Breast epithelium (tissue), 4 donors: ENCODE measurements around the gene SYNGR1. TPM values are rescaled to one million over a fixed set of nuclear protein-coding genes. Genes with fewer than 3 reads are reported as not detected.
"Not testable (repeated sequence)": the region's sequence is repeated elsewhere in the genome, so short reads cannot be mapped to it uniquely, and the experiment has no call there.

ENCODE experiments used
- DNase-seq, 2 donors: peaks; one replicate each; pipeline ENCODE4 v3.0.0-alpha.2; 2019; ENCODE audit warnings: low spot score in 2 of 2
- H3K27ac ChIP-seq, 2 donors: fragments of 200-600 bp; sonication (generic) in 1 of 2; one replicate each; pipeline ENCODE4 v1.5.1; 2016 to 2019; ENCODE audit warnings: mild to moderate bottlenecking in 1 of 2
- H3K27me3 ChIP-seq, 2 donors: fragments of 200-600 bp; sonication (generic) in 1 of 2; one replicate each; pipeline versions ENCODE4 v1.5.1 to v1.6.0; 2017 to 2019; ENCODE audit warnings: control low read depth in 1 of 2, mild to moderate bottlenecking in 1 of 2
- H3K36me3 ChIP-seq: fragments of 200-600 bp; one replicate; pipeline ENCODE4 v1.5.1; 2019
- H3K4me1 ChIP-seq, 2 donors: fragments of 200-600 bp; sonication (generic); one replicate each; pipeline ENCODE4 v1.5.1; 2016 to 2019; ENCODE audit warnings: control low read depth in 1 of 2
- H3K4me3 ChIP-seq, 3 donors: fragments of 200-600 bp; sonication (generic); 1 replicate in 2 of 3; 2 replicates in 1 of 3; pipeline ENCODE4 v1.5.1; 2016 to 2019; ENCODE audit warnings: mild to moderate bottlenecking in 3 of 3, moderate library complexity in 2 of 3
- H3K9me3 ChIP-seq, 2 donors: fragments of 200-600 bp; sonication (generic) in 1 of 2; one replicate each; pipeline ENCODE4 v1.5.1; 2016 to 2019; ENCODE audit warnings: control low read depth in 1 of 2
- CTCF ChIP-seq, 3 donors: fragments of 450-650 bp; IDR thresholded peaks; one replicate each; pipeline ENCODE4 v1.5.1; 2016 to 2017; ENCODE audit warnings: antibody characterized with exemption in 3 of 3, mild to moderate bottlenecking in 3 of 3, moderate library complexity in 3 of 3
- POLR2A ChIP-seq: fragments of 450-650 bp; IDR thresholded peaks from one replicate; pipeline ENCODE4 v1.6.1; 2016; ENCODE audit warnings: antibody characterized with exemption, mild to moderate bottlenecking, moderate library complexity
- POLR2AphosphoS5 ChIP-seq, 3 donors: sonication (generic); formaldehyde crosslinking; IDR thresholded peaks; one replicate each; pipeline ENCODE4 v1.6.1; 2017; ENCODE audit warnings: antibody characterized with exemption in 3 of 3
- intact Hi-C: fragments of 100-400 bp; cut with DNase I; formaldehyde crosslinking; loops from one replicate; pipeline ENCODE4 v1.15.1; 2023; ENCODE audit warnings: low total_unique reads
- total RNA-seq, 3 donors: library from RNA; depleted of rRNA; stranded (reverse); fragments of >200 nt; gene quantifications; one replicate each; pipeline ENCODE4 v1.1.0, GENCODE V29; 2016

Gene SYNGR1
- total RNA-seq, 3 donors from 2014 or later: 6.9 to 22.3 (median 20.5) TPM

- Histone ChIP-seq H3K27ac (peak overlapping the region; percentile 95 to 98), H3K36me3 (peaks cover 5% of the 10 kb centered on the region), H3K4me1 (peaks cover 15 to 21% of the 10 kb centered on the region in 2 donors), H3K4me3 (peak overlapping the region; percentile 81 to 83 (median 81)), H3K9me3 (no peaks in the 10 kb centered on the region), H3K27me3 (no peaks in the 10 kb centered on the region)
- TF ChIP-seq CTCF (IDR thresholded peaks at IDR 0.05): no peak
- TF ChIP-seq POLR2AphosphoS5 (IDR thresholded peaks at IDR 0.05): no peak
- no peak for TF ChIP-seq POLR2A
- DNase-seq: no peak
- intact Hi-C loops: loop anchor here (10.0 kb wide), 2 partner anchors 208 to 312 kb away; partner anchors contain the start of gene ATF4
These were observed 32.6 kb upstream of the SYNGR1 start for GRCh38 chr22:39317084-39317774.

- intact Hi-C loops: loop anchor here (10.0 kb wide), 2 partner anchors 207 to 313 kb away; partner anchors contain the start of gene ATF4
- H3K9me3 ChIP-seq: no peaks in the 10 kb centered on the region
- no peak for DNase-seq
- H3K36me3 ChIP-seq: peaks cover 5% of the 10 kb centered on the region
- H3K4me1 ChIP-seq: peaks cover 15 to 21% of the 10 kb centered on the region in 2 donors
- peak overlapping the region; percentile 81 to 83 (median 81) for H3K4me3 ChIP-seq
- TF ChIP-seq POLR2AphosphoS5 (IDR thresholded peaks at IDR 0.05): peak in 1 of 3 donors; percentile 42
- TF ChIP-seq POLR2A: no peak
- H3K27ac ChIP-seq: peak overlapping the region; percentile 95 to 98
- H3K27me3 ChIP-seq: no peaks in the 10 kb centered on the region
These were observed 31.9 kb upstream of the SYNGR1 start for GRCh38 chr22:39317775-39318506.

GRCh38 chr22:39318507-39319283, 31.1 kb upstream of the SYNGR1 start:
- H3K4me3 ChIP-seq: peak overlapping the region; percentile 81 to 83 (median 81)
- peaks cover 15 to 21% of the 10 kb centered on the region in 2 donors for H3K4me1 ChIP-seq
- no peaks in the 10 kb centered on the region for H3K9me3 ChIP-seq
- H3K27ac ChIP-seq: peak overlapping the region; percentile 95 to 98
- H3K27me3 ChIP-seq: no peaks in the 10 kb centered on the region
- peak in 1 of 2 donors; percentile 41 for DNase-seq
- peaks cover 5% of the 10 kb centered on the region for H3K36me3 ChIP-seq
- intact Hi-C loops: loop anchor here (10.0 kb wide), 2 partner anchors 206 to 314 kb away; partner anchors contain the start of gene ATF4
- TF ChIP-seq POLR2AphosphoS5 (IDR thresholded peaks at IDR 0.05): no peak
- no peak for TF ChIP-seq POLR2A
- TF ChIP-seq CTCF (IDR thresholded peaks at IDR 0.05): no peak

- Histone ChIP-seq H3K36me3 (peaks cover 5% of the 10 kb centered on the region), H3K27me3 (no peaks in the 10 kb centered on the region), H3K4me1 (peaks cover 15 to 21% of the 10 kb centered on the region in 2 donors), H3K4me3 (peak within 1 kb of the TSS; percentile 81 to 83 (median 81)), H3K9me3 (no peaks in the 10 kb centered on the region), H3K27ac (peak within 1 kb of the TSS; percentile 95 to 98)
- TF ChIP-seq POLR2A (peak; percentile 97), CTCF (IDR thresholded peaks at IDR 0.05) (peak; percentile 28 to 48 (median 46)), POLR2AphosphoS5 (IDR thresholded peaks at IDR 0.05) (peak; percentile 99 to 100 (median 100))
- peak; percentile 95 to 96 for DNase-seq
- intact Hi-C loops: loop anchor here (10.0 kb wide), 2 partner anchors 205 to 315 kb away; partner anchors contain the start of gene ATF4
These were observed 30.3 kb upstream of the SYNGR1 start, which contains the start of gene RPL3 for GRCh38 chr22:39319284-39320022. TSS of gene RPL3 (minus strand) at chr22:39319623. CDS start at chr22:39319597, 26 bp downstream.

- H3K36me3 ChIP-seq, intact Hi-C loops, H3K27me3 ChIP-seq, H3K9me3 ChIP-seq, DNase-seq: not testable (repeated sequence)
- Histone ChIP-seq H3K27ac (peak overlapping the region; percentile 95 to 98), H3K4me1 (peaks cover 11 to 21% of the 10 kb centered on the region in 2 donors), H3K4me3 (peak overlapping the region in 2 of 3 donors; percentile 81 to 83)
These were observed 29.2 kb upstream of the SYNGR1 start for GRCh38 chr22:39320616-39321029.
